Nucleus accumbens (tissue), 56 donors: ENCODE data around the gene PTPRG.

Experiments used
- DNase-seq, 56 donors: peaks; one replicate each; lab custom pipeline; 2025; lab: John Stamatoyannopoulos, UW

Gene PTPRG

GRCh38 chr3:61780455-61781228 is 219.3 kb downstream of the PTPRG start:
- no peak for DNase-seq

- DNase-seq, result no peak
Observed at GRCh38 chr3:61783993-61784718, 222.8 kb downstream of the PTPRG start.

- no peak for DNase-seq
Observed at GRCh38 chr3:61788623-61789507, 227.5 kb downstream of the PTPRG start.

DNA sequence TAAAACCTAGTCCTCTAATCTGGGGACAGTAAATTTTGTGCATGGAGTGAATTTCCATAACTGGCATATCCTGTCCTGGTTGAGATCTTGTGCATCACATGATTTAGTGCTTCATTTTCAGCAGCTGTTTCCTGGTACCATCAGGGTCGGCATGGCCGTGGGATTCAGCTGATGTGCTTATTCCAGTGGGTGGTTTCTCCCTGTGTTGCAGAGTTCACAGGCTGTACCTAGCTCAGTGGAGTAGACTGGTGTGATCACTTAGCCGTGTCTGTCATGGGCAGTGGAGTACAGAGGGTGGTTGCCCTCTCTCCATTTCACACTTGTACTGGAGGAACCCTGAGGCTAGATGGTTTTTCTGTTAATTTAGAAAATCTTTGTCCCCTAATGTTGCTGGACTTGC is 228.5 kb downstream of the PTPRG start:
- DNase-seq, result peak in 1 of 56 donors; percentile 1

GRCh38 chr3:61790411-61790810 is 229.0 kb downstream of the PTPRG start:
- no peak for DNase-seq

DNA sequence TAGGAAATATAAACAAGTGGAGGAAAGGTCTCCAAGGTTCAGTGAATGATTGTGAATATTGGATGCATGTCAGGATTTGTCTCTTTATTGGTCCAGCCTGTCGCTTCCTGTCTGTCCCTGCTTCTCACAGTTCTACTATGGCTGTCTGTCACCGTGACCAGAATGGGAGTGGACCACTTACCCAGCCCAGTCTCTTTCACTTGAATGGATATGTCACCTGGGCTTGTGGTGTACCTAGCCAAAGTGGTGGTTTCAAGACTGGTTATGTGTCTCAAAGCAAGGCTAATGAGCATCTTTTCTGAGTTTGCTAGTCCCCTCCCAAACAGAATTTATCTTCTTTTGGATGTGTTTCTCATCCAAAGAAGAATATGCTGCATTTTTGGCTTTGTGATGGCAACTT is 231.7 kb downstream of the PTPRG start:
- DNase-seq, result no peak

DNA sequence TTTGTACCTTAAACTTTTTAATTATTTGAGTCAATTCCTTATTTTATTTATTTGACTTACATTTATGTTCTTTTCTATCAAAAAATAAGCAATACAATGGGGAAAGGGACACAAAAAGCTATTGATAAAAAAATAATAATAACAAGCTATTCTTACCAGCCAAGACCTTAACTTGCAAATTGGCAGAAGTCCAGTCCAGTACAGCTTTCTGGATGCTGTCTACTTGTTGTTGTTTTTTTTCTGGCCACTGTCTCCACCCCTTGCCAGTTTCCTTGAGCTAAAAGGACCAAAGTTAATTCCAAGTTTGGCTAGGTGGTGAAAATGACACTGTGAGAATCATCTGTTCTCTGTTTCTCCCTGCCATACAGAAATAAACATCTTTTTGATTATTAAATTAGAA is 232.2 kb downstream of the PTPRG start:
- no peak for DNase-seq

GRCh38 chr3:61794341-61794740 is 233.0 kb downstream of the PTPRG start:
- DNase-seq, result no peak

DNA sequence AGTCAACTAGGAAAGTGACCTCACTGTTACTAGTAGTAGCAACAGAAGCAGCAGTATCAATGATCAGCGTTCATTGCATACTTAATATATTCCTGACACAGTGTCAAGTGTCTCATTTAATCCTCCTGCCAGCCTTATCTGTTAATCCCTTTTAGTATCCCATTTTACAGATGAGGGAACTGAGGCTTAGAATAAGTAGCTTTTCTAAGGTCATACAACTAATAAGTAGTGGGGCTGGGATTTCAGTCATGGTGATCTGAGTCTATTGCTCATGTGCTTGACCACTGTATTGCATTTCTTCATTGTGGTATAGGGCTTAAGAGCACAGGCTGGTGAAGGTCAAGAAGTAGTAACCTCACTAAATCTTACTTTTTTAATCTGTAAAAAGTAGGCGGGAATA is 233.6 kb downstream of the PTPRG start:
- no peak for DNase-seq

DNA sequence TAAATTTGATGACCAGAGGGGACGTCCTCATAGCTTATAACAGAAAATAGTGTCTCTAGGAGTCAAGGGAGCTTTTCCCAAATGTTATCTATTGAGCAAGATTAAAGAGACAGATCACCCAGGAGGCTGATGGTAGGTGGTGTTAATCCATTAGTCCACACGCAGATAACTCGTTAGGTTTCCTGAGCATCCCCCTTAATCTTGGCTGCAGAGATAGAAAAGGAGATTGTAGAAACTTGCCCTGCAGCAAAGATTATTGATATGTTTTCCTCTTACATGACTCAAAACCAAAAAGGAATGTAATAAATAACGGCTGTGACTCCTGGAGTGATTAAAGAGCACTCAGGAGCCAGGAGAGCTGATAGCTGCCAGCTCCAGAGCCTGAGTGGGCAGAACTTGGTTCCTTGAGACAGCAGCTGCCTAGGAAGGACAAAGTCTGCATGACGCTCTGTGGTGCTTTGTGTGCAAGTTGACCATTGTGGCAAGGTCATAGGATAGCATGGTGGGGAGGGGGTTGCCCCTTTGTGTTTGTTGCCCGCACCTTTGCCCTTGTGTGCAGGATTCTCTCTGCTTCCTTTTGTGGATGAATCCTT is 234.8 kb downstream of the PTPRG start:
- DNase-seq, result no peak

GRCh38 chr3:61796911-61797310 is 235.5 kb downstream of the PTPRG start:
- DNase-seq, result no peak

DNA sequence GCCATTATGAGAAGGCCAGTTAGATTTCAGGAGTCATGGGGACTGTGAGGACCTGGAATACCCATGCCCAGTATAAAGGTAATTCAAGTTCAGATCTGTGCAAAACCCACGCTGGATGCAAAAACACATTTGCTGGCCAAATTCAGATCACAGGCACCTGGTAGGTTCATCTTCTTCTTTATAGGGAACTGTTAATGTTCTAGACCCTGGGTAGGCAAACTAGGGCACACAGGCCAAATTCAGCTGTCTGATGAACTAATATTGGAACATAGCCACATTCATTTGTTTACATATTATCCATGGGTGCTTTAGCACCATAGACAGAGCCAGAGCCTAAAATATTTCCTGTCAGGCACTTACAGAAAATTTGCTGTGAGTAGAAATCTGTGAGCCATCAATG is 241.4 kb downstream of the PTPRG start:
- no peak for DNase-seq

- DNase-seq, result no peak
Observed at GRCh38 chr3:61803983-61804382, 242.6 kb downstream of the PTPRG start.

GRCh38 chr3:61804782-61805181 is 243.4 kb downstream of the PTPRG start:
- DNase-seq, result no peak

DNA sequence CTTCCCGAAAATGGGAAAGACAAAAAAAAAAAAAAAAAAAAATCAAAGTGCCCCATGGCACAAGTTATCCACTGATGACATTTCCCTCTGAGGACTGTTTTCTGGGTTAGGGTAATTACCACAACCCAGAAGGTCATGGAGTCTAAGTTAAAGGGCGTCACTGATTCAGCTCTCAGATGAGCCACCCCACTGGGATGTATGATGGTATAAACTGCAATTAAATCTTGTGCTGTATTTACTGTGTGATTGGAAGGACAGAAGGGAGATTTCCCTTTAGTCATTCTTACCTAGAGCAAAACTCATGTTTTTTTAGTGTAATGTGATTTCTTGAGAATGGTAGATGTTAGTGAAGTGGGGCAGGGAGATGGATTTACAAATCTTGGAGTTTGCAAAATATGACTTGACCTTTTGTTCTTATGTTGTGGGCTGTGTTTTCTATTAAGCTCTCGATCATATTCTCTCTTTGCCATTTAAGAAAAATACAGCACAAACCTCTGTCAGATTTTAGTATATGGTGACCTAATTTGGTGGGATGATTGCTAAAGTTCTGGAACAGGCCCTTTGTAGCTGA is 244.2 kb downstream of the PTPRG start:
- no peak for DNase-seq

DNA sequence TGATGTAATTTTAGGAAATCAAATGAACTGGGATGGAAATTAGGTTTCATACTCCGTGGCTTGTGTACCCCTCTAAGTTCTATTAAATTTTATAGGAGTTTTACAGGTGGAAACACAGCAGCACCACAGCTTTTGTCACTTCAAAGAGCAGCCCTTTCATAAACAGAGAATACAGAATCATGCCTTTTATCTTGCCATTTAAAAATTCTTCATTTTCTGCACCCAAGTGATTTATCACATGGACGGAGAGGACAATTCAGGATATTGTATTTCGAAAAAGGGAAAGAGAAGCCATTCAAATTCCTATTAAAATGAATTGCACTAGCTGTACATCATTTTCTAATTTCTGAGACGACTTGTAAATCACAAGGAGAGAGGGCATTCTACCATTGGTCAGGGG is 245.4 kb downstream of the PTPRG start:
- no peak for DNase-seq

DNA sequence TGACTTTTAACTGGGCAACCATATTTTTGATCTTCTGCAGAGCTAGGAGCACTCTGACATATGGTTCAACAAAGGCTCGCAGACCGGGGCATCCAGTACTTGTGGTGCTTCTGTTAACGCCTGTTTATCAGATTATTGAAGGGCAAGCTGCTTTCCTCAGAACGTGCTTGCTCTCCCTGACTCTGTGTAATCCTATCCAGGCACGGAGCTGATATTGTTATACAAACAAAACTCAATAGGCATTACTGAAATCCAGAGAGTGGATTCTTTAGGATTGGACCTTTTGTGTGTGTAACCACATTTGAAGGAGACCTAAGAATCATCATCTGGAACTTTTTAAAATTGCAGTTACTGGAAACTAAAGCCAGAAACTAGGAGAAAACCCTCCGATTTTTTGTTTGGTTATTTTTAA is 246.5 kb downstream of the PTPRG start:
- no peak for DNase-seq

DNA sequence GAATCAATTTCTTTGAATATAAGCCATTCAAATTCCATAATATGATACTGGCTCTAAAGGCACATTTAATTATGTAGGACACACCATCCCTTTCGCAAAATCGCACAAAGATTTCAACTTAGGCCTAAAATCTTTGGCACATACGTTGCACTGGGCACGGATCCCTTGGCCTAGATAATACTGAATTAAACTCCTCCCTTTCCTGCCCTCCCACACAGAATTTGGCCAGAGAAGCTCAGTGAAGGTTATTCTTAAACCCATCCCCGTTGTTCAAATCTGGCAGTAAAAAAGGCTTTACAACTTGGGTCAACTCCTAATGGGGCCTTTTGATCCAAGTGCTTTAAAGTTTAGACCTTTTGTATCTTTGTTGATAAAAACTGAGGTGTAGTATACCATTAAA is 247.2 kb downstream of the PTPRG start:
- DNase-seq, result peak in 5 of 56 donors; percentile 7 to 44 (median 15)

DNA sequence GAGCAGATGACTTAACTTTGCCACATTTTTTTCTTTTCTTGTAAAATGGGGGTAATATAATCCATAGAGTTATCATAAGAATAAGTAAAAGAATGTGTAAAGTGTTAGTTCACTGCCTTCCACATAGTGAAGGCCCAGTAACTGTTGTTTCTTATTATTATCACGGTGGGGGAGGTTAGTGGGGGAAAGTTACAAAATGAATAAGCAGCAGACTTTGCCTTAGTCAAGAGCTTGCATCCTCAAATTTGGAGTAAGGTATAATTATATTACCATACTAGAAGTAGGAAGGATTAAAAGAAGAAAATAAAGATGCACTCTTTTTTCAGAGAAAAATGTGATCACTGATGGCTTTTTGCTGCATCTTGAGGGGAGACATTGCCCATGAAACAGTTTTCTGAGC is 247.6 kb downstream of the PTPRG start:
- no peak for DNase-seq

- no peak for DNase-seq
Observed at GRCh38 chr3:61809879-61810278, 248.5 kb downstream of the PTPRG start.
